H9 (cell line): ENCODE data around the gene TBC1D22A. TPM values are rescaled to one million over a fixed set of nuclear protein-coding genes. Genes with fewer than 3 reads are reported as not detected.

ENCODE experiments used
- DNase-seq: peaks from one replicate; pipeline ENCODE4 v3.0.0-alpha.2; 2017
- H2AFZ ChIP-seq: one replicate; pipeline ENCODE4 v1.6.1; 2013; ENCODE audit warnings: mild to moderate bottlenecking, low read length, control low read depth, moderate library complexity
- H2AK5ac ChIP-seq: 2 replicates; pipeline ENCODE4 v1.6.1; 2013; ENCODE audit warnings: low read length, control low read depth, mixed read lengths; ENCODE audit not compliant: insufficient read length
- H2BK120ac ChIP-seq: one replicate; pipeline ENCODE4 v1.6.1; 2013; ENCODE audit warnings: low read depth, mild to moderate bottlenecking, low read length, control low read depth, inconsistent platforms; ENCODE audit not compliant: poor library complexity, severe bottlenecking
- H2BK12ac ChIP-seq: 2 replicates; pipeline ENCODE4 v1.6.1; 2013; ENCODE audit warnings: low read length, control low read depth, mixed read lengths, low read depth; ENCODE audit not compliant: insufficient read length
- H2BK15ac ChIP-seq: 2 replicates; pipeline ENCODE4 v1.6.1; 2013; ENCODE audit warnings: low read depth, low read length, control low read depth
- H2BK20ac ChIP-seq: one replicate; pipeline ENCODE4 v1.6.1; 2013; ENCODE audit warnings: low read depth, mild to moderate bottlenecking, low read length, control low read depth, inconsistent platforms; ENCODE audit not compliant: poor library complexity, severe bottlenecking
- H2BK5ac ChIP-seq: 2 replicates; pipeline ENCODE4 v1.6.1; 2013; ENCODE audit warnings: low read length, control low read depth, mixed read lengths; ENCODE audit not compliant: insufficient read length
- H3K14ac ChIP-seq: 2 replicates; pipeline ENCODE4 v1.6.1; 2013; ENCODE audit warnings: low read length, control low read depth; ENCODE audit not compliant: insufficient read depth
- H3K18ac ChIP-seq: 2 replicates; pipeline ENCODE4 v1.6.1; 2013; ENCODE audit warnings: low read depth, mild to moderate bottlenecking, mixed read lengths, low read length, control low read depth; ENCODE audit not compliant: insufficient read length
- H3K23ac ChIP-seq: 2 replicates; pipeline ENCODE4 v1.6.1; 2013; ENCODE audit warnings: low read length, control low read depth, mixed read lengths, low read depth; ENCODE audit not compliant: insufficient read length
- H3K23me2 ChIP-seq: 2 replicates; pipeline ENCODE4 v1.6.1; 2013; ENCODE audit warnings: low read depth, mild to moderate bottlenecking, mixed read lengths, low read length, control low read depth; ENCODE audit not compliant: insufficient read length, poor library complexity, severe bottlenecking
- H3K27ac ChIP-seq: 2 replicates; pipeline ENCODE4 v1.5.1; 2013; ENCODE audit warnings: low read length, control low read depth, mixed read lengths, low read depth; ENCODE audit not compliant: insufficient read length
- H3K27me3 ChIP-seq: 2 replicates; pipeline ENCODE4 v1.6.1; 2013; ENCODE audit warnings: low read length, control low read depth, inconsistent platforms; ENCODE audit not compliant: insufficient read depth
- H3K4ac ChIP-seq: 2 replicates; pipeline ENCODE4 v1.6.1; 2013; ENCODE audit warnings: low read depth, mild to moderate bottlenecking, control low read depth, inconsistent platforms, low read length, moderate library complexity
- H3K4me1 ChIP-seq: 2 replicates; pipeline ENCODE4 v1.6.1; 2013; ENCODE audit warnings: low read length, control low read depth, inconsistent platforms; ENCODE audit not compliant: insufficient read depth
- H3K4me2 ChIP-seq: 2 replicates; pipeline ENCODE4 v1.6.1; 2013; ENCODE audit warnings: low read length, control low read depth, mixed read lengths; ENCODE audit not compliant: insufficient read length, insufficient read depth
- H3K56ac ChIP-seq: 2 replicates; pipeline ENCODE4 v1.6.1; 2013; ENCODE audit warnings: low read depth, mild to moderate bottlenecking, mixed read lengths, low read length, control low read depth; ENCODE audit not compliant: insufficient read length
- H3K79me1 ChIP-seq: 2 replicates; pipeline ENCODE4 v1.6.1; 2013; ENCODE audit warnings: low read depth, mild to moderate bottlenecking, moderate library complexity, low read length, control low read depth, inconsistent platforms; ENCODE audit not compliant: insufficient read depth, poor library complexity, severe bottlenecking
- H3K79me2 ChIP-seq: 2 replicates; pipeline ENCODE4 v1.6.1; 2013; ENCODE audit warnings: low read length, control low read depth, inconsistent platforms; ENCODE audit not compliant: insufficient read depth
- H3K9ac ChIP-seq: 2 replicates; pipeline ENCODE4 v1.6.1; 2013; ENCODE audit warnings: low read length, control low read depth, mixed read lengths; ENCODE audit not compliant: insufficient read length; ENCODE audit errors: extremely low read depth
- H3K9me3 ChIP-seq: one replicate; pipeline ENCODE4 v1.6.1; 2013; ENCODE audit warnings: low read depth, low read length, inconsistent platforms; ENCODE audit not compliant: control insufficient read depth
- H3T11ph ChIP-seq: one replicate; pipeline ENCODE4 v1.6.1; 2013; ENCODE audit warnings: mild to moderate bottlenecking, low read length, control low read depth, inconsistent platforms
- H4K20me1 ChIP-seq: one replicate; pipeline ENCODE4 v1.6.1; 2013; ENCODE audit not compliant: control insufficient read depth, insufficient read length, insufficient read depth
- H4K5ac ChIP-seq: 2 replicates; pipeline ENCODE4 v1.6.1; 2013; ENCODE audit warnings: low read depth, mild to moderate bottlenecking, mixed read lengths, low read length, control low read depth; ENCODE audit not compliant: insufficient read length
- H4K8ac ChIP-seq: replicated peaks from 2 replicates; pipeline ENCODE4 v1.6.1; 2013; ENCODE audit warnings: low read length, control low read depth, mixed read lengths, low read depth; ENCODE audit not compliant: insufficient read length
- H4K91ac ChIP-seq: 2 replicates; pipeline ENCODE4 v1.6.1; 2013; ENCODE audit warnings: low read depth, mild to moderate bottlenecking, moderate library complexity, mixed read lengths, low read length, control low read depth; ENCODE audit not compliant: insufficient read length
- H3K27ac Mint-ChIP-seq, 3 experiments: 2 replicates in 2 of 3; 3 replicates in 1 of 3; pipeline ENCODE4 v1.8.0; 2020 to 2021; ENCODE audit warnings: mixed read lengths in 3 of 3, mild to moderate bottlenecking in 1 of 3, moderate library complexity in 1 of 3
- H3K27me3 Mint-ChIP-seq: 2 replicates; pipeline ENCODE4 v1.8.0; 2021; ENCODE audit warnings: low read depth, mild to moderate bottlenecking, moderate library complexity, mixed read lengths
- H3K36me3 Mint-ChIP-seq, 3 experiments: 2 replicates in 2 of 3; 3 replicates in 1 of 3; pipeline ENCODE4 v1.8.0; 2020 to 2021; ENCODE audit warnings: low read depth in 3 of 3, mixed read lengths in 3 of 3; ENCODE audit not compliant: insufficient read depth in 1 of 3
- H3K4me1 Mint-ChIP-seq, 2 experiments: 2 replicates each; pipeline ENCODE4 v1.8.0; 2020; ENCODE audit warnings: mixed read lengths in 2 of 2
- H3K4me3 Mint-ChIP-seq, 2 experiments: 2 replicates in 1 of 2; 3 replicates in 1 of 2; pipeline ENCODE4 v1.8.0; 2020 to 2021; ENCODE audit warnings: mild to moderate bottlenecking in 2 of 2, mixed read lengths in 2 of 2, moderate library complexity in 1 of 2
- H3K9me3 Mint-ChIP-seq, 2 experiments: 2 replicates in 1 of 2; 3 replicates in 1 of 2; pipeline ENCODE4 v1.8.0; 2020; ENCODE audit warnings: mild to moderate bottlenecking in 2 of 2, mixed read lengths in 2 of 2, moderate library complexity in 1 of 2
- CTCF ChIP-seq: fragments of 200-600 bp; sonication (generic); conservative IDR thresholded peaks from 3 replicates; pipeline ENCODE4 v1.8.0; 2021; ENCODE audit warnings: antibody characterized with exemption, mild to moderate bottlenecking
- WGBS: extraction: QIAGEN DNeasy Blood & Tissue Kit; methylation state at CpG from one replicate; pipeline ENCODE4 v1.1.7; 2013; ENCODE audit warnings: missing lambda C conversion rate, low lambda C conversion rate, mixed read lengths; ENCODE audit not compliant: insufficient read length; ENCODE audit errors: extremely low coverage; 5-methylcytosine and 5-hydroxymethylcytosine counted together
- total RNA-seq: library from RNA; stranded (reverse); gene quantifications from 2 replicates; pipeline ENCODE4 v1.2.1, GENCODE V29; 2021

The TBC1D22A gene
- total RNA-seq, 1 experiment from 2014 or later, result 20.8 TPM

- Histone ChIP-seq H2BK5ac (no peak overlapping the region), H2BK15ac (no peak overlapping the region), H3K18ac (peak overlapping the region; percentile 58), H3K9me3 (no peaks in the 10 kb centered on the region), H4K91ac (peak overlapping the region; percentile 79), H3K9ac (no peak overlapping the region), H4K8ac (no peak overlapping the region), H2AK5ac (peak overlapping the region; percentile 18), H2AFZ (no peak overlapping the region), H4K5ac (no peak overlapping the region), H3K23me2 (no peaks in the 10 kb centered on the region), H3T11ph (no peak overlapping the region), H3K79me1 (no peaks in the 10 kb centered on the region), H4K20me1 (peaks cover 2% of the 10 kb centered on the region), H3K56ac (no peak overlapping the region), H3K79me2 (no peaks in the 10 kb centered on the region), H3K4me2 (no peak overlapping the region), H3K4ac (peak overlapping the region; percentile 12; the same call in 1 of the 2 replicates), H3K4me1 (peaks cover 5% of the 10 kb centered on the region; the same call in 1 of the 2 replicates), H3K23ac (no peak overlapping the region), H2BK12ac (peak overlapping the region; percentile 89), H2BK120ac (no peak overlapping the region), H3K27me3 (no peaks in the 10 kb centered on the region), H3K27ac (no peak overlapping the region), H3K14ac (peak overlapping the region; percentile 31; the same call in 1 of the 2 replicates), H2BK20ac (no peak overlapping the region)
- Mint-ChIP-seq H3K27me3 (no peaks in the 10 kb centered on the region), H3K4me1 (peaks cover 52 to 57% of the 10 kb centered on the region in 2 experiments), H3K4me3 (no peak overlapping the region), H3K27ac (peak overlapping the region; percentile 28 to 96 (median 93); a peak in 5 of 7 replicates), H3K9me3 (no peaks in the 10 kb centered on the region; a peak in 3 of 5 replicates), H3K36me3 (peaks cover 1 to 9% (median 4%) of the 10 kb centered on the region in 3 experiments; a peak in 3 of 7 replicates)
- no CpG with 5 or more reads among the region's 12 CpGs for WGBS
- no peak for DNase-seq
- no peak for TF ChIP-seq CTCF
These were observed 339.6 kb downstream of the TBC1D22A start for GRCh38 chr22:47102081-47102480.
